H1 (cell line): ENCODE measurements around the gene NUP210L.

Experiments used
- CTCF ChIP-seq, 3 experiments: IDR thresholded peaks; 1 replicate in 2 of 3; 2 replicates in 1 of 3; pipeline versions ENCODE4 v1.5.1 to v1.6.1; 2011; ENCODE audit warnings: low read length in 3 of 3, mild to moderate bottlenecking in 3 of 3, inconsistent platforms in 2 of 3, low read depth in 1 of 3, moderate library complexity in 1 of 3; ENCODE audit not compliant: insufficient read depth in 1 of 3; ENCODE audit errors: control extremely low read depth in 1 of 3
- EP300 ChIP-seq, 2 experiments: IDR thresholded peaks; 1 replicate in 1 of 2; 2 replicates in 1 of 2; pipeline ENCODE4 v1.6.1; 2011 to 2012; ENCODE audit warnings: low read depth in 2 of 2, low read length in 2 of 2, mild to moderate bottlenecking in 2 of 2, borderline replicate concordance in 1 of 2, inconsistent platforms in 1 of 2, moderate library complexity in 1 of 2

DNA sequence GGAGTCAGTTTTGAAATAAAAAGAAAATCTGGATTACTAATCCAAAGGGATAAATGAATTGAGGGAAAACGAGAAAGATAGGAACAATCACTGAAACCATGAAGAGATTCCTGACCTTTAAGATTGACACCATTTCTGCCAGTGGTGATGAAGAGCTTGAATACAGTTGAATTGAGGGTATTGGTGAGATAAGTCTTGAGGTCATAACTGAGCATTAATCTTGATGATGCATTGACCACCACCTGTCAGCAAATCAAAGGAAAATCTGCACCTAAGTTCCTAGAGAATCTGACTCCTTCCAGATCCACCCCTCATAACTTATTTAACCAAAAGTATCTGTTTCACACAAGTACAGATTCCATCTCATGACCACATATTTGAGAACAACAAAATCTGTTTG is 142.7 kb downstream of the NUP210L start:
- no peak for TF ChIP-seq CTCF (IDR thresholded peaks at IDR 0.05; ENCODE audit: control extremely low read depth in 1 of 3, insufficient read depth in 1 of 3, low read depth in 1 of 3, low read length in 3 of 3)
- TF ChIP-seq EP300 (IDR thresholded peaks at IDR 0.05; ENCODE audit: borderline replicate concordance in 1 of 2, low read depth in 2 of 2, low read length in 2 of 2): no peak
